RWPE1 (cell line): ENCODE measurements around the gene AOC3.

ENCODE experiments used
- CTCF ChIA-PET: fragments of 350-600 bp; sonication (Branson Sonifier 250); formaldehyde crosslinking; extraction: SDS; loops from one replicate; lab custom pipeline; 2021; lab: Yijun Ruan, JAX
- POLR2A ChIA-PET: fragments of 400-600 bp; formaldehyde crosslinking; extraction: SDS; loops from one replicate; lab custom pipeline; 2020; ENCODE audit warnings: antibody characterized with exemption; ENCODE audit not compliant: low non-redundant PET; lab: Yijun Ruan, JAX
- DNase-seq: peaks from one replicate; pipeline ENCODE4 v3.0.0; 2012; ENCODE audit warnings: low spot score
- H3K27ac ChIP-seq: fragments of 450-650 bp; 2 replicates; pipeline ENCODE4 v1.5.1; 2017
- CTCF ChIP-seq: fragments of 450-650 bp; conservative IDR thresholded peaks from 2 replicates; pipeline ENCODE4 v1.5.1; 2017; ENCODE audit warnings: low read depth, mild to moderate bottlenecking

Gene AOC3

GRCh38 chr17:42843358-42843934 lies 7.6 kb upstream of the AOC3 start:
- peak; percentile 95 for TF ChIP-seq CTCF
- DNase-seq: peak; percentile 78
- CTCF ChIA-PET: interaction anchor here (0.6 to 2.1 kb wide), 9 partner anchors 9 to 532 kb away, joined by 3 to 12 read pairs (median 4); partner anchors contain the start of gene BECN1
- no peak overlapping the region for H3K27ac ChIP-seq
- POLR2A ChIA-PET: no interaction called here

- ChIA-PET POLR2A (no interaction called here), CTCF (interaction anchor here (0.6 to 2.1 kb wide), 3 partner anchors 37 to 94 kb away, joined by 3 to 12 read pairs (median 4); no protein-coding TSS in a partner anchor)
- TF ChIP-seq CTCF: no peak
- no peak for DNase-seq
- peak within 1 kb of the TSS; percentile 50; the same call in 1 of the 2 replicates for H3K27ac ChIP-seq
Measured at GRCh38 chr17:42844271-42844670, 6.7 kb upstream of the AOC3 start, which contains the start of gene AOC2. AOC2 (plus strand) TSS chr17:42844580; CDS start chr17:42844627, 47 bp downstream.

GRCh38 chr17:42844761-42845555 lies 6.0 kb upstream of the AOC3 start:
- ChIA-PET POLR2A (no interaction called here), CTCF (interaction anchor here (0.5 kb wide), 1 partner anchor 316 kb away, joined by 4 read pairs; no protein-coding TSS in a partner anchor)
- peak overlapping the region; percentile 50; the same call in 1 of the 2 replicates for H3K27ac ChIP-seq
- DNase-seq: no peak
- TF ChIP-seq CTCF: no peak

- DNase-seq: no peak
- TF ChIP-seq CTCF: no peak
- CTCF ChIA-PET: no interaction called here
Measured at GRCh38 chr17:42845556-42845917, 5.5 kb upstream of the AOC3 start.

GRCh38 chr17:42845918-42846593 lies 4.9 kb upstream of the AOC3 start:
- no peak for TF ChIP-seq CTCF
- ChIA-PET POLR2A (no interaction called here), CTCF (interaction anchor here (0.5 to 0.6 kb wide), 2 partner anchors 147 to 178 kb away, joined by 3 read pairs; no protein-coding TSS in a partner anchor)
- H3K27ac ChIP-seq: peak overlapping the region; percentile 50
- DNase-seq: no peak

More at GRCh38 chr17:42845556-42845917, 5.5 kb upstream of the AOC3 start:
- peak overlapping the region; percentile 50; the same call in 1 of the 2 replicates for H3K27ac ChIP-seq
- POLR2A ChIA-PET: no interaction called here
